Neutrophil (primary cell): Measurements from ENCODE around the gene USPL1.

ENCODE experiments used
- H3K27ac ChIP-seq: fragments of 200-600 bp; sonication (generic); 2 replicates; pipeline ENCODE4 v1.5.1; 2016; ENCODE audit warnings: mild to moderate bottlenecking, moderate library complexity
- H3K27me3 ChIP-seq: fragments of 200-600 bp; sonication (generic); 2 replicates; pipeline ENCODE4 v1.6.0; 2016; ENCODE audit warnings: mild to moderate bottlenecking
- H3K36me3 ChIP-seq: fragments of 200-600 bp; sonication (generic); 2 replicates; pipeline ENCODE4 v1.5.1; 2017
- H3K4me1 ChIP-seq, 2 experiments: fragments of 200-600 bp in 1 of 2; sonication (generic) in 1 of 2; 1 replicate in 1 of 2; 2 replicates in 1 of 2; pipeline versions ENCODE4 v1.5.1 to v1.6.1; 2013 to 2016; ENCODE audit warnings: low read depth in 1 of 2, low read length in 1 of 2, mild to moderate bottlenecking in 1 of 2, moderate library complexity in 1 of 2; ENCODE audit not compliant: control insufficient read depth in 1 of 2, insufficient read depth in 1 of 2
- H3K4me3 ChIP-seq, 2 experiments: fragments of 200-600 bp in 1 of 2; sonication (generic) in 1 of 2; 1 replicate in 1 of 2; 2 replicates in 1 of 2; pipeline ENCODE4 v1.5.1; 2013 to 2016; ENCODE audit warnings: low read depth in 1 of 2, low read length in 1 of 2, mild to moderate bottlenecking in 1 of 2, moderate library complexity in 1 of 2
- H3K9me3 ChIP-seq: fragments of 200-600 bp; sonication (generic); 2 replicates; pipeline ENCODE4 v1.5.1; 2016
- CTCF ChIP-seq: fragments of 200-600 bp; sonication (generic); IDR thresholded peaks from 2 replicates; pipeline ENCODE4 v1.5.1; 2016; ENCODE audit warnings: antibody characterized with exemption

Gene USPL1

GRCh38 chr13:30705680-30706079 lies 88.0 kb downstream of the USPL1 start:
- H3K27ac ChIP-seq, result no peak overlapping the region
- H3K4me3 ChIP-seq, result no peak overlapping the region
- no peaks in the 10 kb centered on the region for H3K9me3 ChIP-seq
- no peaks in the 10 kb centered on the region for H3K36me3 ChIP-seq
- H3K27me3 ChIP-seq, result no peaks in the 10 kb centered on the region
- no peak for TF ChIP-seq CTCF
- peaks cover 3 to 7% of the 10 kb centered on the region in 2 experiments for H3K4me1 ChIP-seq

- H3K27me3 ChIP-seq, result no peaks in the 10 kb centered on the region
- no peak overlapping the region for H3K4me3 ChIP-seq
- no peak overlapping the region for H3K27ac ChIP-seq
- peaks cover 29 to 32% of the 10 kb centered on the region in 2 experiments for H3K4me1 ChIP-seq
- no peaks in the 10 kb centered on the region for H3K36me3 ChIP-seq
- no peaks in the 10 kb centered on the region for H3K9me3 ChIP-seq
- TF ChIP-seq CTCF, result no peak
Measured at GRCh38 chr13:30708541-30708940, 90.8 kb downstream of the USPL1 start.
